Panc1 (cell line): Measurements from ENCODE around the gene EYS. TPM values are rescaled to one million over a fixed set of nuclear protein-coding genes. Genes with fewer than 3 reads are reported as not detected.

Source experiments
- ATAC-seq: fragments of 200-7000 bp; cut with Tn5 transposase; 2 replicates; pipeline ENCODE4 v1.9.1; 2020; ENCODE audit warnings: mild to moderate bottlenecking, moderate library complexity
- BruUV-seq: library from RNA; stranded (reverse); fragments of 400-500 nt; replicated peaks from 2 replicates; lab custom pipeline; 2021; lab: Mats Ljungman, UMichigan
- CTCF ChIA-PET: fragments of 300-600 bp; sonication (Branson Sonifier 250); formaldehyde crosslinking; loops from one replicate; lab custom pipeline; 2022; ENCODE audit warnings: antibody characterized with exemption; lab: Charles Lee
- POLR2A ChIA-PET: fragments of 300-600 bp; sonication (Branson Sonifier 250); formaldehyde crosslinking; loops from one replicate; lab custom pipeline; 2022; ENCODE audit warnings: antibody characterized with exemption; lab: Charles Lee
- DNase-seq: peaks from one replicate; pipeline ENCODE4 v3.0.0-alpha.2; 2010; ENCODE audit warnings: low read depth, low spot score
- H3K27ac ChIP-seq: 2 replicates; pipeline ENCODE4 v1.5.1; 2011; ENCODE audit warnings: mild to moderate bottlenecking, low read length, inconsistent platforms
- H3K27me3 ChIP-seq: fragments of 200-500 bp; sonication (Bioruptor generic); 2 replicates; pipeline ENCODE4 v1.6.0; 2014; ENCODE audit warnings: low read length, inconsistent platforms; ENCODE audit not compliant: control insufficient read depth, insufficient read depth
- H3K36me3 ChIP-seq: fragments of 200-500 bp; sonication (Bioruptor generic); 2 replicates; pipeline ENCODE4 v1.5.1; 2014; ENCODE audit warnings: inconsistent platforms, mild to moderate bottlenecking, low read length, moderate library complexity; ENCODE audit not compliant: control insufficient read depth, insufficient read depth
- H3K4me1 ChIP-seq: 2 replicates; pipeline ENCODE4 v1.5.1; 2011; ENCODE audit warnings: inconsistent platforms, mild to moderate bottlenecking, low read length, moderate library complexity; ENCODE audit not compliant: control insufficient read depth, insufficient read depth
- H3K4me3 ChIP-seq, 2 experiments: 2 replicates each; pipeline ENCODE4 v1.5.1; 2011 to 2012; ENCODE audit warnings: low read depth in 2 of 2, low read length in 2 of 2, mild to moderate bottlenecking in 2 of 2, inconsistent platforms in 1 of 2, moderate library complexity in 1 of 2
- H3K9me3 ChIP-seq: fragments of 200-500 bp; sonication (Bioruptor generic); 2 replicates; pipeline ENCODE4 v1.5.1; 2014; ENCODE audit warnings: low read depth, mild to moderate bottlenecking, inconsistent platforms, low read length, moderate library complexity; ENCODE audit not compliant: control insufficient read depth, insufficient read depth
- CTCF ChIP-seq: fragments of 450-650 bp; IDR thresholded peaks from 2 replicates; pipeline ENCODE4 v1.5.1; 2017; ENCODE audit warnings: mild to moderate bottlenecking
- POLR2AphosphoS5 ChIP-seq: IDR thresholded peaks from 2 replicates; pipeline ENCODE4 v1.6.1; 2012; ENCODE audit warnings: mild to moderate bottlenecking, low read depth, low read length, moderate library complexity
- REST ChIP-seq, 2 experiments: IDR thresholded peaks; 2 replicates each; pipeline ENCODE4 v1.6.1; 2011 to 2012; ENCODE audit warnings: low read depth in 2 of 2, control low read depth in 1 of 2, low read length in 1 of 2, mild to moderate bottlenecking in 1 of 2, moderate library complexity in 1 of 2; ENCODE audit not compliant: insufficient read depth in 1 of 2
- SIN3A ChIP-seq: IDR thresholded peaks from 2 replicates; pipeline ENCODE4 v1.6.1; 2012; ENCODE audit warnings: low read depth, mild to moderate bottlenecking, low read length, moderate library complexity, borderline replicate concordance; ENCODE audit not compliant: insufficient read depth
- TCF7L2 ChIP-seq: IDR thresholded peaks from 2 replicates; pipeline ENCODE4 v1.6.1; 2011; ENCODE audit warnings: mild to moderate bottlenecking, low read depth, low read length, inconsistent platforms
- in situ Hi-C: cut with HindIII; loops from 2 replicates; pipeline ENCODE4 v1.10.0; 2016; ENCODE audit warnings: low sequenced_read_pairs, low pct_unique_long_range_greater_than_20kb
- intact Hi-C: fragments of 100-400 bp; cut with micrococcal nuclease; formaldehyde crosslinking; loops from one replicate; pipeline ENCODE4 v1.10.0; 2022; ENCODE audit not compliant: unreplicated experiment
- total RNA-seq: library from RNA; stranded (reverse); gene quantifications from one replicate; pipeline ENCODE4 v1.2.1, GENCODE V29; 2021; ENCODE audit not compliant: unreplicated experiment

Gene EYS
- total RNA-seq, 1 experiment from 2014 or later = not detected

- ATAC-seq (no peak), DNase-seq (no peak)
- no peak overlapping the region for H3K4me3 ChIP-seq
- no peaks in the 10 kb centered on the region for H3K4me1 ChIP-seq
- H3K27me3 ChIP-seq = no peaks in the 10 kb centered on the region
- in situ Hi-C loops = no loop called here
- POLR2A ChIA-PET = no interaction called here
- no peaks in the 10 kb centered on the region for H3K9me3 ChIP-seq
- CTCF ChIA-PET = no interaction called here
- no TSS peak for BruUV-seq
- no peak for TF ChIP-seq REST (IDR thresholded peaks at IDR 0.05; ENCODE audit: insufficient read depth in 1 of 2, low read depth in 2 of 2, low read length in 1 of 2)
- TF ChIP-seq TCF7L2 = no peak
- no peak for TF ChIP-seq SIN3A
- TF ChIP-seq POLR2AphosphoS5 = no peak
- TF ChIP-seq CTCF = no peak
- no peaks in the 10 kb centered on the region for H3K36me3 ChIP-seq
- intact Hi-C loops = no loop called here
- no peak overlapping the region for H3K27ac ChIP-seq
Measured at GRCh38 chr6:64170316-64170715, 1536.7 kb downstream of the EYS start.

- Histone ChIP-seq H3K4me1 (no peaks in the 10 kb centered on the region), H3K4me3 (no peak overlapping the region), H3K27ac (no peak overlapping the region), H3K9me3 (0 out of 2 replicates have a peak, but pooled peaks cover 2% of the 10 kb centered on the region), H3K36me3 (no peaks in the 10 kb centered on the region), H3K27me3 (no peaks in the 10 kb centered on the region)
- in situ Hi-C loops = no loop called here
- no peak for DNase-seq
- CTCF ChIA-PET = no interaction called here
- no peak for ATAC-seq
- no TSS peak for BruUV-seq
- no peak for TF ChIP-seq SIN3A
- TF ChIP-seq REST (IDR thresholded peaks at IDR 0.05; ENCODE audit: insufficient read depth in 1 of 2, low read depth in 2 of 2, low read length in 1 of 2) = no peak
- TF ChIP-seq CTCF = no peak
- no peak for TF ChIP-seq TCF7L2
- TF ChIP-seq POLR2AphosphoS5 = no peak
- intact Hi-C loops = no loop called here
- POLR2A ChIA-PET = no interaction called here
Measured at GRCh38 chr6:64160486-64160885, 1546.5 kb downstream of the EYS start.
